HG02642 (cell line): ENCODE results near the gene AGPAT2.

Experiments used
- ATAC-seq: cut with Tn5 transposase; IDR thresholded peaks from one replicate; pipeline ENCODE4 v1.9.1; 2021; ENCODE audit warnings: mild to moderate bottlenecking; ENCODE audit not compliant: unreplicated experiment, poor library complexity

The AGPAT2 gene

DNA sequence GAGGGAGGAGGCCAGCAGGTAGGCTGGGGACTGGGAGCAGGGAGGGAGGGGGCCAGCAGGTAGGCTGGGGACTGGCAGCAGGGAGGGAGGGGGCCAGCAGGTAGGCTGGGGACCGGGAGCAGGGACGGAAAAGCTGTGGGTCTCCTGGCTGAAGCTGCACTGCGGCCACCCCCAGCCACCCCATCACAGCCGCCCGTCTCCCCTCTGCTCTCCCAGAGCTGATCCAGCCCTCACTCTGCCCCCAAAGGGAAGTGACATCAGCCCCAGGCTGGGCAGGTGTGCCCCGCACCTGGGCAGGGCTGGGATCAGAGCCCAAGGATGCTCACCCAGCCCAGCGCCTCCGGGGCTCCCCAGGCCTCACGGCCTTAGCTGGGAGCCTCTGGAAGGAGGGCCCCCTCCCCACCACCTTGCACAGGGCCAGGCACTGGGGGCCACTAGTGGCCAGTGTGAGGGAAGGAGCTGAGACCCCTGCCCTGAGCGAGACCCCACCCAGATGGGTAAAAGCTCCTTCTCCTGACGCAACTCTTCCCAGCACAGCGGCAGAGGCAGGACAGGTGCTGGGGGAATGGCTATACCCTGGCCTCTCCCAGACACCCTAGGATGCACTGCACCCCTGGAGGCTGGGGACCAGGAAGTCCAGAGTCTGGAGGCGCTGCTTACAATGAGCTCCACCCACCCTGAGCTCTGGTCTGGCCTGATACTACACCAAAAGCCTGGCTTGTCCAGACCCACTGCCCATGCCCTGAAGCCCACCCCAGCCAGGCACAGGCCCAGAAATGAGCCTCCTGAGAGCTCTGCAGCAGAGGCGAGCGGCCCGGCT lies 11.6 kb downstream of the AGPAT2 start:
- no peak for ATAC-seq

DNA sequence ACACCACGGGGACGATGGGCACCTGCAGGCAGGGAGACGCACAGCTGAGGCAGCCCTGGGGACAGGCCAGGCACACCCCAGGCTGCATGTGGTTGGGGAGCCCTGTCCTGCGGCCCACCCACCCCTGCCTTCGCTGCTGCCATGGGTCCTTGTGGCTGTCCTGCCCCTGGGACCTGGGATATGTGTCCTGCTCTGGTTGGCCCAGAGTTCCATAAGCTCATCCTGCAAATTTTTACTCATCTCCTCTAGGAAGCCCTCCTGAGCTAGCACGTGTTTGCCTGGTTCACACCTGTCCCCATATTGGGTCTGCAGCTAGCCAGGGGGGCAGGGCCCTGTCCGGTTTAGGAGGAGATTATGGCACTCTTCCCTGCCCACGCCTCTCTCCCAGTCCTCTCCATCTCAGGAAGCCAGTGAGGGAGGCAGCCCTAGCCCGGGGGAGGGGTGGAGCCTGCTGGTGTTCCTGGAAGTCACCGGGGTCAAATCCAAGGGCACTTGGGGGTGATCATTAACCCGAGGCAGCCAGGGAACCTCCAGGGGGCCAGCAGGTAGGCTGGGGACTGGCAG lies 12.4 kb downstream of the AGPAT2 start:
- no peak for ATAC-seq

DNA sequence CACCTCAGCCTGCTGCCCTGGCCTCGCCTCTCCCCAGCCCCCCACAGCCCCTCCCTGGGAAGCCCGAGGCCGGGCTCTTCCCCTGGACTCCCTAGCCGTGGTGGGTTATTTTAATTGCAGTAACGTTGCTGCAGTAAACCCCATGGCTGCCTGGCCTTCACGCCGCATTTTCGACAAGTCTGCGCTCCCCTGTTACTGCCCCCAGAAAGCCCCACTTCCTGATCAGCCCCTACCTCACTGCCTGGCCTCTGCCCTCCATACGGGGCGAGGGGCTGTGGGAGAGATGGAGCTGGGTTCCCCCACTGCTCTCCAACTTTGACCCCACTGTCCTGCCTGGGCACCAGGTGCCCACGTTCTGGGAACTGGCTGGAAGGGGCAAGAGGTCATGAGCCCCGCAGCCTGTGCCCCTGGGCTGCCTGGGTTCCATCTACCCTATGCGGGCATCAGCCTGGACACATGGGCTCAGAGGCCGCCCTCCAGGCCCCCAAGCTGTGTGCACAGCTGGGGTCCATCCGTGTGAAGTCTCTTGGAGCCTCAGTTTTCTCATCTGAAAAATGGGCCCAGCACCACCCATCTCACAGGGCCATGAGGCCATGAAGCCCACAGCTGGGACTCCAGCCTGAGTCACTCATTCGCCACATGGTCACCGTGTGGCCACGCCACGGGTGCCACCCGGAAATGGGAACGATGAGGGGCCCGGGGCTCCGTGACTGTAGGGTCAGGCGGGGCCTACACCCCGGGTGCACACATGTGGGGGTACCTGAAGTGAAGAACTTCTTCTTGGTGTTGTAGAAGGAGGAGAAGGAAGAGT lies 13.1 kb downstream of the AGPAT2 start:
- no peak for ATAC-seq

- ATAC-seq: no peak
These were observed 13.9 kb downstream of the AGPAT2 start for GRCh38 chr9:136673088-136673974.

GRCh38 chr9:136672431-136673087 lies 14.7 kb downstream of the AGPAT2 start:
- no peak for ATAC-seq

DNA sequence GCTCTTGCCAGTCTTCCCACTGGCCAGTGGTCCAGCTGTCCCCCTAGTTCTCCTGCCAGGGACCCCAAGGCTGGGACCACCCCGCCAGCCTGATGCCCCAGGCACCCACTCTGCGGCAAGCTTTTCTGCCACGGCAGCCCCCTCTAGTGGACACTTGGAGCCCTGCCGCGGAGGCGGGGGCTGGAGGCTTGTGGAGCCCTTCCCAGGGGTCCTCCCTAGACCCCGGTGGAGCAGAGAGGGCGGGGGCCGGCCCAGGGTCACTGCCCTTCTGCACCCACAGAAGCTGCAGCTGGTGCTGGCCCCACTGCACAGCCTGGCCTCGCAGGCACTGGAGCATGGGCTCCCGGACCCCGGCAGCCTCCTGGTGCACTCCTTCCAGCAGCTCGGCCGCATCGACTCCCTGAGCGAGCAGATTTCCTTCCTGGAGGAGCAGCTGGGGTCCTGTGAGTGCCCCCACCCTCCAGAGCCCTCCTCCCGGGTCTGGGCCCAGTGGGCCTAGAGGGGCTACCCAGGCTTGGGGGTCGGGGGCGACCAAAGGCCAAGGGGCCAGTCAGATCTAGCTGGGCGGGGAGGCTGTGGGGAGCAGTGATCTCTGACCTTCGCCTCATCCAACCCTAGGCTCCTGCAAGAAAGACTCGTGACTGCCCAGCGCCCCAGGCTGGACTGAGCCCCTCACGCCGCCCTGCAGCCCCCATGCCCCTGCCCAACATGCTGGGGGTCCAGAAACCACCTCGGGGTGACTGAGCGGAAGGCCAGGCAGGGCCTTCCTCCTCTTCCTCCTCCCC lies 15.4 kb downstream of the AGPAT2 start:
- ATAC-seq: no peak

GRCh38 chr9:136671254-136671614 lies 16.0 kb downstream of the AGPAT2 start:
- no peak for ATAC-seq

- no peak for ATAC-seq
These were observed 16.5 kb downstream of the AGPAT2 start for GRCh38 chr9:136670576-136671253.

DNA sequence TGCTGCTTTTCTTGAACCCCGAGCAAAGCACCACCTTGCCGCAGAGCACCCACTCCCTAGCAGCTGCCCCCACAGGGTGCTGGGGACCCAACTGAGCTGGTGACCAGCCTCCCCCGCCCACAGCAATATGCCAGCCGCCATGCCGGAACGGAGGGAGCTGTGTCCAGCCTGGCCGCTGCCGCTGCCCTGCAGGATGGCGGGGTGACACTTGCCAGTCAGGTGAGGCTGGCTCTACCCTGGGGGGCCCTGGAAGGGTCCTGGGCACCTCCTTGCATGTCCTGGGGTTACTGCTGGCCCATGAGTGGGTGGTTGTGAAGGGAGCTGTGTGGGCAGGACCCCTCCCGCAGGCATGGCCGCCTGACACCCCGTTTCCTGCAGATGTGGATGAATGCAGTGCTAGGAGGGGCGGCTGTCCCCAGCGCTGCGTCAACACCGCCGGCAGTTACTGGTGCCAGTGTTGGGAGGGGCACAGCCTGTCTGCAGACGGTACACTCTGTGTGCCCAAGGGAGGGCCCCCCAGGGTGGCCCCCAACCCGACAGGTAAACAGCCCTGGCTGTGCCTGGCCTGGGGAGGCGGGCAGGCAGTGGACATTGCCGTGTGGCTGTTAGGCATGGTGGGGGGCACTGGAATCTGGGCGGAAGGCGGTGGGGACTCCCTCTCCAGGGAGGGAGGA lies 17.3 kb downstream of the AGPAT2 start:
- no peak for ATAC-seq

GRCh38 chr9:136668983-136669790 lies 18.1 kb downstream of the AGPAT2 start:
- ATAC-seq: no peak

- ATAC-seq: no peak
These were observed 19.1 kb downstream of the AGPAT2 start for GRCh38 chr9:136667940-136668760.

GRCh38 chr9:136667214-136667939 lies 19.9 kb downstream of the AGPAT2 start:
- ATAC-seq: no peak

- ATAC-seq: no peak
These were observed 20.7 kb downstream of the AGPAT2 start for GRCh38 chr9:136666372-136667213.

DNA sequence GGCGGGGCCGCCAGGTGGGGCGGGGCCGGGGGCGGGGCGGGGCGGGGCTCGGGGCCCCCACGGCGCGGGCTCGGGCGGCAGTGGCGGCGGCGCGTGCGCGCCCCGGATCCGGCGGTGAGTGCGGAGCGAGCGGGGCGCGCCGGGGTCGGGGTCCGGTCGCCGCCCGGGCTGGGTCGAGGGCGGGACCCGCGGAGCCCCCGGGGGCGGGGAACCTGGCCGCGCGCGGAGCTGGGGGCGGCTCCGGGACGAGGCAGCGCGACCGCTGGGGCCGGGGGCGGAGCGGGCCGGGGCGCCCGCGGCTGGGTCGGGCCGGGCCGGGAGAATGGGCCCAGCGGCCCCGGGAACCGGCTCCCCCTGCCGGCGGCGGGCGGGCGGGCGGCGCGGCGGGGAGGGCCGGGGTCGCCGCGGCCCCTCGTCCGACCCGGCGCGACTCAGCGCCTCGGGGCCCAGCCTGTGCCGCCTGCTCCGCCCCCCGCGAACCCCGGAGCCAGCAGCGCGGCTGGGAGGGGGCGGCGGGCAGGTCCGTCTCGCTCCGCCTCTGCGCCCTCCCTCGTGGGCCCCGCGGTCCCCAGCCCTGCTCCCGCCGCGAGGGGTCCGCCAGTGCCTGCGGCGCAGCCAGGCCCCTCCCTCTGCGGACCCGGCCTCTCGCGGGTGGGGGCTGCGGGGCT lies 21.4 kb downstream of the AGPAT2 start:
- no peak for ATAC-seq
